IPS DF 19.7 (cell line): ENCODE data around the gene DGKI.

Experiments used
- DNase-seq: peaks from one replicate; pipeline ENCODE4 v3.0.0-alpha.2; 2013; ENCODE audit warnings: low read depth, low spot score

Gene DGKI

GRCh38 chr7:137544453-137545058, 302.2 kb downstream of the DGKI start:
- DNase-seq: no peak

- no peak for DNase-seq
These were observed 307.6 kb downstream of the DGKI start for GRCh38 chr7:137539111-137539715.

GRCh38 chr7:137538361-137538762, 308.4 kb downstream of the DGKI start:
- DNase-seq: no peak

- no peak for DNase-seq
These were observed 311.2 kb downstream of the DGKI start for GRCh38 chr7:137535579-137535978.

GRCh38 chr7:137531671-137532070, 315.1 kb downstream of the DGKI start:
- no peak for DNase-seq

GRCh38 chr7:137527634-137528033, 319.1 kb downstream of the DGKI start:
- no peak for DNase-seq

- no peak for DNase-seq
These were observed 323.6 kb downstream of the DGKI start for GRCh38 chr7:137523171-137523570.

- no peak for DNase-seq
These were observed 325.3 kb downstream of the DGKI start for GRCh38 chr7:137521451-137521850.

- DNase-seq: no peak
These were observed 326.8 kb downstream of the DGKI start for GRCh38 chr7:137519947-137520346.

GRCh38 chr7:137519181-137519691, 327.5 kb downstream of the DGKI start:
- DNase-seq: no peak

- DNase-seq: no peak
These were observed 333.7 kb downstream of the DGKI start for GRCh38 chr7:137513091-137513490.

- no peak for DNase-seq
These were observed 339.7 kb downstream of the DGKI start for GRCh38 chr7:137507096-137507495.

GRCh38 chr7:137506031-137506430, 340.7 kb downstream of the DGKI start:
- DNase-seq: no peak

GRCh38 chr7:137501562-137501961, 345.2 kb downstream of the DGKI start:
- no peak for DNase-seq

- no peak for DNase-seq
These were observed 353.9 kb downstream of the DGKI start for GRCh38 chr7:137492889-137493288.

- no peak for DNase-seq
These were observed 356.9 kb downstream of the DGKI start for GRCh38 chr7:137489880-137490279.

GRCh38 chr7:137488038-137488437, 358.7 kb downstream of the DGKI start:
- no peak for DNase-seq

GRCh38 chr7:137485818-137486217, 361.0 kb downstream of the DGKI start:
- DNase-seq: no peak

GRCh38 chr7:137484326-137484725, 362.4 kb downstream of the DGKI start:
- no peak for DNase-seq

GRCh38 chr7:137482466-137482865, 364.3 kb downstream of the DGKI start:
- no peak for DNase-seq

- DNase-seq: no peak
These were observed 365.9 kb downstream of the DGKI start for GRCh38 chr7:137480824-137481365.

- no peak for DNase-seq
These were observed 366.4 kb downstream of the DGKI start for GRCh38 chr7:137480401-137480800.

- DNase-seq: no peak
These were observed 369.8 kb downstream of the DGKI start for GRCh38 chr7:137476937-137477336.
